Cardiac muscle cell (in vitro differentiated cells and primary cell): ENCODE data around the gene HMGB1. TPM values are rescaled to one million over a fixed set of nuclear protein-coding genes. Genes with fewer than 3 reads are reported as not detected.
"Not testable (repeated sequence)": the region's sequence is repeated elsewhere in the genome, so short reads cannot be mapped to it uniquely, and the experiment has no call there.

Source experiments
- DNase-seq, 2 donors: peaks; one replicate each; pipeline versions ENCODE4 v3.0.0 to v3.0.0-alpha.2; 2010 to 2017; ENCODE audit warnings: low read depth in 1 of 2, low spot score in 1 of 2
- H3K27ac ChIP-seq: fragments of 200-600 bp; sonication (generic); 2 replicates; pipeline ENCODE4 v1.5.1; 2016
- H3K27me3 ChIP-seq: fragments of 200-600 bp; sonication (generic); 2 replicates; pipeline ENCODE4 v1.6.0; 2016; ENCODE audit warnings: control low read depth
- H3K36me3 ChIP-seq: fragments of 200-600 bp; sonication (generic); 2 replicates; pipeline ENCODE4 v1.5.1; 2016; ENCODE audit warnings: control low read depth
- H3K4me1 ChIP-seq: fragments of 200-600 bp; sonication (generic); 2 replicates; pipeline ENCODE4 v1.8.1; 2017; ENCODE audit warnings: low read depth, mild to moderate bottlenecking, mixed run types
- H3K4me3 ChIP-seq: fragments of 200-600 bp; sonication (generic); 2 replicates; pipeline ENCODE4 v1.5.1; 2016; ENCODE audit warnings: mild to moderate bottlenecking
- H3K9me3 ChIP-seq: fragments of 200-600 bp; sonication (generic); 2 replicates; pipeline ENCODE4 v1.5.1; 2017; ENCODE audit warnings: low read depth, mild to moderate bottlenecking, control low read depth
- CTCF ChIP-seq: IDR thresholded peaks from 2 replicates; pipeline ENCODE4 v1.5.1; 2012; ENCODE audit warnings: low read depth, mild to moderate bottlenecking, low read length
- polyA plus RNA-seq: library from polyadenylated mRNA; unstranded; fragments of >200 nt; fragmentation: Nextera tagmentation; extraction: Ambion mirVana; gene quantifications from 2 replicates; pipeline ENCODE4 v1.2.1, GENCODE V29; 2016
- total RNA-seq: library from RNA; depleted of rRNA; stranded (reverse); fragments of >200 nt; gene quantifications from 2 replicates; pipeline ENCODE4 v1.2.3, GENCODE V29; 2016

Gene HMGB1
- total and polyA plus RNA-seq, 2 experiments from 2014 or later: 576 to 642 TPM

DNA sequence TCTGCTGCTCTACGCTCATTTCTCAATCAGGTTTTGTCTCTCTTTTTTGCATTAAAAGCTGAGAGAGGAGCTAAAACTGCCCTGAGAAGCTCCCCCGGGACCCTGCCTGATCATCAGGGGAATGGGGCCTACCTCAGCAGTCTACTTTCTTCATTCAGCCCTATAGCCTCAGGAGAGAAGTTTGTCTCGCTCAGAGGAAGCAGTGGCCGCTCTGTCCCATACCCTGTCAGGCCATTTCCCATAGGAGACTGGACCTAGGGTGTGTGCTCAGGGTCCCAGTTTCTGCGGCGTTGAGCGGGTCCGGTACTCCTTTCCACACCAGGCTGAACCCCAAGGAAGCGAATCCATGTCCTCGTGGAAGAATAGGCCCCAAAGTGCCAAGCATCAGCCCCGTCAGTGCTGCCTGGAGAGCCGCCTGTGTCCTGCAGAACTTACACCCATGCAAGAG, 21.8 kb downstream of the HMGB1 start:
- Histone ChIP-seq H3K27me3 (no peaks in the 10 kb centered on the region), H3K36me3 (no peaks in the 10 kb centered on the region), H3K4me1 (no peaks in the 10 kb centered on the region), H3K9me3 (no peaks in the 10 kb centered on the region), H3K4me3 (no peak overlapping the region), H3K27ac (no peak overlapping the region)
- no peak for DNase-seq
- no peak for TF ChIP-seq CTCF

DNA sequence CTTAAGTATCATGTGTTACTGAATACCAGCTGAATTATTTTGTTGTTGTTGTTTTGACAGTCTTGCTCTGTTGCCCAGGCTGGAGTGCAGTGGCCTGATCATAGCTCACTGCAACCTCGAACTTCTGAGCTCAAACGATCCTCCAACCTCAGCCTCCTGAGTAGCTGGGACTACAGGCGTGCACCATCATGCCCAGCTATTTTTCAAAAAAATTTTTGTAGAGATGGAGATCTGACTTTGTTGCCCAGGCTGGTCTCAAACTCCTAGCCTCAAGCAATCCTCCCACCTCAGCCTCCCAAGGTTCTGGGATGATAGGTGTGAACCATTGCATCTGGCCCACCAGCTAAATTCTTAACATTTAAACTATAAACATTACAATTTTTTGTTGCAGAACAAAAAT, 22.2 kb downstream of the HMGB1 start:
- not testable (repeated sequence) for H3K27me3 ChIP-seq

GRCh38 chr13:30442926-30443325, 22.8 kb downstream of the HMGB1 start:
- no peak for TF ChIP-seq CTCF
- Histone ChIP-seq H3K9me3 (no peaks in the 10 kb centered on the region), H3K36me3 (no peaks in the 10 kb centered on the region), H3K4me1 (no peaks in the 10 kb centered on the region), H3K27ac (no peak overlapping the region), H3K4me3 (no peak overlapping the region), H3K27me3 (no peaks in the 10 kb centered on the region)
- no peak for DNase-seq

More for the DNA sequence above, 22.2 kb downstream of the HMGB1 start:
- H3K36me3 ChIP-seq, H3K9me3 ChIP-seq, DNase-seq, H3K27ac ChIP-seq, H3K4me3 ChIP-seq, H3K4me1 ChIP-seq: not testable (repeated sequence)

DNA sequence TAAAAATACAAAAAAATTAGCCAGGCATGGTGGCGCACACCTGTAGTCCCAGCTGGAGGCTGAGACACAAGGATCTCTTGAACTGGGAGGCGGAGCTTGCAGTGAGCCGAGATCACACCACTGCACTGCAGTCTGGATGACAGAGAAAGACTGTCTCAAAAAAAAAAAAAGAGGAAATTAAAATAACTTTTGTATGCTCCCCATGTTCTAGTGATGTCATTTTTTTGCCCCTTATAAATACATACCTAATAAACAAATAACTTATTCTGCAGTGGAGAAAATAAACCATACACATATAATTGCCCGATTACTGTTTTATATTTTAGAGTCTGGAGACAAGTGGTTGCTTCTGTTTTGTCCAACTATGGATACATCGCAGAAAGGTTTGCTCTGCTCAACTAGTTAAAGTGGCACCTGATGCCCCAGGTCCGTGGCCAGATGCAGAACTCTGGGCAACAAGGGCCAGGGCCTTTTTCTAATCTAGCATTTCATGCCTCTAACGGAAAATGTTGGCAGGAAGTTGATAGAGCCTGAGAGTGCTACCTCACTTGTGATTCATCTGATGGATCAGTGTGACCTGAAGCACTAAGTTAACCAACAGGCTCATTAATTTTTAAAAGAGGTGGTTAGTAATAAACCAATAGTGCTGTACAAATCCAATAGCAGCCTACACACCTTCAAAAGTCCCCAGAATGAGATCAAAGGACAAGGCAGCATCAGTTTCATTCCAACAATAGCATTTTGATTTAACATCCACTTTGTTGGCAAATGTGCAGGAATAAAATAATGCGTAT, 24.6 kb downstream of the HMGB1 start:
- TF ChIP-seq CTCF: no peak
- DNase-seq: no peak
- Histone ChIP-seq H3K27ac (no peak overlapping the region), H3K27me3 (no peaks in the 10 kb centered on the region), H3K4me3 (no peak overlapping the region), H3K9me3 (no peaks in the 10 kb centered on the region), H3K4me1 (no peaks in the 10 kb centered on the region), H3K36me3 (no peaks in the 10 kb centered on the region)

- TF ChIP-seq CTCF: no peak
- DNase-seq: no peak
- Histone ChIP-seq H3K9me3 (no peaks in the 10 kb centered on the region), H3K27ac (no peak overlapping the region), H3K36me3 (no peaks in the 10 kb centered on the region), H3K4me3 (no peak overlapping the region), H3K27me3 (no peaks in the 10 kb centered on the region), H3K4me1 (no peaks in the 10 kb centered on the region)
These were observed 27.4 kb downstream of the HMGB1 start for GRCh38 chr13:30438286-30438685.

- H3K9me3 ChIP-seq: no peaks in the 10 kb centered on the region
- H3K4me3 ChIP-seq: no peak overlapping the region
- H3K4me1 ChIP-seq: no peaks in the 10 kb centered on the region
- H3K36me3 ChIP-seq: no peaks in the 10 kb centered on the region
- no peak overlapping the region for H3K27ac ChIP-seq
- H3K27me3 ChIP-seq: no peaks in the 10 kb centered on the region
- TF ChIP-seq CTCF: no peak
- peak in 1 of 2 donors; percentile 42 for DNase-seq
These were observed 28.6 kb downstream of the HMGB1 start for GRCh38 chr13:30437177-30437576.
